Vagina (tissue), 2 donors: ENCODE data around the gene BBOX1. TPM values are rescaled to one million over a fixed set of nuclear protein-coding genes. Genes with fewer than 3 reads are reported as not detected.
"Not testable (repeated sequence)": the region's sequence is repeated elsewhere in the genome, so short reads cannot be mapped to it uniquely, and the experiment has no call there.

ENCODE experiments used
- DNase-seq, 2 donors: peaks; one replicate each; pipeline ENCODE4 v3.0.0-alpha.2; 2017; ENCODE audit errors: extremely low spot score in 2 of 2
- H3K27ac ChIP-seq: fragments of 200-600 bp; sonication (generic); one replicate; pipeline ENCODE4 v1.5.1; 2019
- H3K27me3 ChIP-seq: fragments of 200-600 bp; sonication (generic); one replicate; pipeline ENCODE4 v1.5.1; 2019
- H3K36me3 ChIP-seq, 2 donors: fragments of 200-600 bp; sonication (generic); one replicate each; pipeline ENCODE4 v1.5.1; 2017 to 2019
- H3K4me1 ChIP-seq: fragments of 200-600 bp; sonication (generic); one replicate; pipeline ENCODE4 v1.5.1; 2019
- H3K4me3 ChIP-seq, 2 donors: fragments of 200-600 bp; sonication (generic); 1 replicate in 1 of 2; 2 replicates in 1 of 2; pipeline ENCODE4 v1.5.1; 2016 to 2019
- H3K9me3 ChIP-seq: fragments of 200-600 bp; sonication (generic); one replicate; pipeline ENCODE4 v1.5.1; 2019
- CTCF ChIP-seq, 3 experiments: fragments of 450-650 bp in 2 of 3; fragments of 200-600 bp in 1 of 3; sonication (generic) in 1 of 3; IDR thresholded peaks; one replicate each; pipeline ENCODE4 v1.5.1; 2017 to 2019; ENCODE audit warnings: antibody characterized with exemption in 3 of 3, mild to moderate bottlenecking in 2 of 3, moderate library complexity in 2 of 3
- POLR2A ChIP-seq, 2 donors: fragments of 450-650 bp; IDR thresholded peaks; one replicate each; pipeline ENCODE4 v1.6.1; 2017; ENCODE audit warnings: antibody characterized with exemption in 2 of 2, mild to moderate bottlenecking in 2 of 2, moderate library complexity in 2 of 2
- POLR2AphosphoS5 ChIP-seq, 2 donors: sonication (generic); formaldehyde crosslinking; IDR thresholded peaks; one replicate each; pipeline ENCODE4 v1.9.0; 2017; ENCODE audit warnings: antibody characterized with exemption in 2 of 2, mild to moderate bottlenecking in 2 of 2, low read depth in 1 of 2; ENCODE audit not compliant: insufficient read depth in 1 of 2
- intact Hi-C: fragments of 100-400 bp; cut with DNase I; formaldehyde crosslinking; loops from one replicate; pipeline ENCODE4 v1.15.1; 2023
- total RNA-seq: library from RNA; depleted of rRNA; stranded (reverse); fragments of >200 nt; gene quantifications from one replicate; pipeline ENCODE4 v1.2.3, GENCODE V29; 2016

The BBOX1 gene
- total RNA-seq, 1 donor from 2014 or later: 53.0 TPM

GRCh38 chr11:27087432-27087831, 46.8 kb downstream of the BBOX1 start:
- no peak for DNase-seq
- intact Hi-C loops: no loop called here
- no peaks in the 10 kb centered on the region for H3K27me3 ChIP-seq
- TF ChIP-seq CTCF (IDR thresholded peaks at IDR 0.05): no peak
- no peak for TF ChIP-seq POLR2A (IDR thresholded peaks at IDR 0.05)
- TF ChIP-seq POLR2AphosphoS5 (IDR thresholded peaks at IDR 0.05; ENCODE audit: insufficient read depth in 1 of 2, low read depth in 1 of 2): no peak
- H3K36me3 ChIP-seq: no peaks in the 10 kb centered on the region
- H3K4me1 ChIP-seq: peaks cover 35% of the 10 kb centered on the region
- no peaks in the 10 kb centered on the region for H3K9me3 ChIP-seq
- no peak overlapping the region for H3K27ac ChIP-seq
- no peak overlapping the region for H3K4me3 ChIP-seq

DNA sequence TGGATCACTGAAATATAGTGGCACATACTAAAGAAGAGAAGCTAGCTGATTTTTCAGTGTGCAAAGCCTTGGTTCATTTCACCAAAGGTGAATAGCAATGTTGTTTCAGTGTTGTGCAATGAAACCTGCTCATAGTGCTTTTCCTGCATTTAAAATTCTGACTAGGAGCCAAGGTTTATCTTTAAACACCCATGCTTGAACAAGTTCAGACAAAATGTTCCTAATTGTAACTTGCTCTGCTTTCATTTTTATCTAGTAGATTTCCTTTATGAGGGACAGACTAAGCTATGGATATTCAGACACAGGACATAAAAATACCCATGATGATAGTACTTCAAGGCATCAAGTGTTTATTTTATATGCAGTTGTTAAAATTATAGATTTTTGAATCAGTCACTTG, 47.7 kb downstream of the BBOX1 start:
- H3K36me3 ChIP-seq: no peaks in the 10 kb centered on the region
- H3K27ac ChIP-seq: no peak overlapping the region
- TF ChIP-seq CTCF (IDR thresholded peaks at IDR 0.05) (no peak), POLR2AphosphoS5 (IDR thresholded peaks at IDR 0.05; ENCODE audit: insufficient read depth in 1 of 2, low read depth in 1 of 2) (peak in 1 of 2 donors; percentile 80)
- H3K9me3 ChIP-seq: no peaks in the 10 kb centered on the region
- intact Hi-C loops: no loop called here
- no peak overlapping the region for H3K4me3 ChIP-seq
- H3K27me3 ChIP-seq: no peaks in the 10 kb centered on the region
- peaks cover 35% of the 10 kb centered on the region for H3K4me1 ChIP-seq
- DNase-seq: no peak

GRCh38 chr11:27089746-27090145, 49.1 kb downstream of the BBOX1 start:
- Histone ChIP-seq H3K4me3 (no peak overlapping the region), H3K36me3 (no peaks in the 10 kb centered on the region), H3K4me1 (peaks cover 26% of the 10 kb centered on the region), H3K27me3 (no peaks in the 10 kb centered on the region), H3K9me3 (no peaks in the 10 kb centered on the region), H3K27ac (no peak overlapping the region)
- DNase-seq: no peak
- TF ChIP-seq POLR2AphosphoS5 (IDR thresholded peaks at IDR 0.05; ENCODE audit: insufficient read depth in 1 of 2, low read depth in 1 of 2) (no peak), POLR2A (IDR thresholded peaks at IDR 0.05) (no peak), CTCF (IDR thresholded peaks at IDR 0.05) (no peak)
- intact Hi-C loops: no loop called here

GRCh38 chr11:27090357-27090948, 49.8 kb downstream of the BBOX1 start:
- H3K9me3 ChIP-seq, H3K36me3 ChIP-seq, H3K4me3 ChIP-seq, DNase-seq, H3K27me3 ChIP-seq, intact Hi-C loops, H3K27ac ChIP-seq: not testable (repeated sequence)
- peaks cover 19% of the 10 kb centered on the region for H3K4me1 ChIP-seq

GRCh38 chr11:27094120-27094519, 53.5 kb downstream of the BBOX1 start:
- intact Hi-C loops: no loop called here
- Histone ChIP-seq H3K9me3 (no peaks in the 10 kb centered on the region), H3K4me3 (no peak overlapping the region), H3K4me1 (peaks cover 4% of the 10 kb centered on the region), H3K27me3 (no peaks in the 10 kb centered on the region), H3K27ac (peak overlapping the region; percentile 37), H3K36me3 (no peaks in the 10 kb centered on the region)
- TF ChIP-seq CTCF (IDR thresholded peaks at IDR 0.05) (no peak), POLR2A (IDR thresholded peaks at IDR 0.05) (no peak), POLR2AphosphoS5 (IDR thresholded peaks at IDR 0.05; ENCODE audit: insufficient read depth in 1 of 2, low read depth in 1 of 2) (no peak)
- DNase-seq: no peak
